Suppressor macrophage (primary cell): Measurements from ENCODE around the gene MAPK6.
"Not testable (repeated sequence)": the region's sequence is repeated elsewhere in the genome, so short reads cannot be mapped to it uniquely, and the experiment has no call there.

Experiments used
- DNase-seq, 4 experiments: peaks; one replicate each; pipeline ENCODE4 v3.0.0-alpha.2; 2020 to 2022

Gene MAPK6

GRCh38 chr15:52042051-52042851, 23.2 kb downstream of the MAPK6 start:
- DNase-seq: no peak

DNA sequence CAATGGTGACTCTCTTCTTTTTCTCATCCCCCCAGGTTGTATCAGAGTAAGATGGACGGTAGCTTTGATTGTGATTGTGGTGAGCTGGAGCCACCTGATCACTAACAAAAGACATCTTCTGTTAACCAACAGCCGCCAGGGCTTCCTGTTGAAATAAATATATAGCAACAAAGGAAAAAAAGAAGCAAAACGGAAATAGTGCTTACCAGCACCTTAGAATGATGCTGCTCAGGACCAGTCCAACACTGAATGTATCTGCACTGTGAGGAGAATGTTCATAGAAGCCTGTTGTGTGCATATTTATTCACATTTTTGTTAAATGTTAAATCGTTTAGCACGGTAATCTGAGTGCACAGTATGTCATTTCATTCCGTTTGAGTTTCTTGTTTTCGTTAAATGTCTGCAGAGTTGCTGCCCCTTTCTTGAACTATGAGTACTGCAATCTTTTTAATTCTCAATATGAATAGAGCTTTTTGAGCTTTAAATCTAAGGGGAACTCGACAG, 26.8 kb downstream of the MAPK6 start:
- peak in 3 of 4 experiments; percentile 7 to 35 (median 26) for DNase-seq

DNA sequence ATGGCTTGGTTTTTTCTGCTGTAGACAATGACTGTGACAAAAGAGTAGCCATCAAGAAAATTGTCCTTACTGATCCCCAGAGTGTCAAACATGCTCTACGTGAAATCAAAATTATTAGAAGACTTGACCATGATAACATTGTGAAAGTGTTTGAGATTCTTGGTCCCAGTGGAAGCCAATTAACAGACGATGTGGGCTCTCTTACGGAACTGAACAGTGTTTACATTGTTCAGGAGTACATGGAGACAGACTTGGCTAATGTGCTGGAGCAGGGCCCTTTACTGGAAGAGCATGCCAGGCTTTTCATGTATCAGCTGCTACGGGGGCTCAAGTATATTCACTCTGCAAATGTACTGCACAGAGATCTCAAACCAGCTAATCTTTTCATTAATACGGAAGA, 27.5 kb downstream of the MAPK6 start:
- not testable (repeated sequence) for DNase-seq

- DNase-seq: no peak
These were observed 31.4 kb downstream of the MAPK6 start for GRCh38 chr15:52050416-52050815.

DNA sequence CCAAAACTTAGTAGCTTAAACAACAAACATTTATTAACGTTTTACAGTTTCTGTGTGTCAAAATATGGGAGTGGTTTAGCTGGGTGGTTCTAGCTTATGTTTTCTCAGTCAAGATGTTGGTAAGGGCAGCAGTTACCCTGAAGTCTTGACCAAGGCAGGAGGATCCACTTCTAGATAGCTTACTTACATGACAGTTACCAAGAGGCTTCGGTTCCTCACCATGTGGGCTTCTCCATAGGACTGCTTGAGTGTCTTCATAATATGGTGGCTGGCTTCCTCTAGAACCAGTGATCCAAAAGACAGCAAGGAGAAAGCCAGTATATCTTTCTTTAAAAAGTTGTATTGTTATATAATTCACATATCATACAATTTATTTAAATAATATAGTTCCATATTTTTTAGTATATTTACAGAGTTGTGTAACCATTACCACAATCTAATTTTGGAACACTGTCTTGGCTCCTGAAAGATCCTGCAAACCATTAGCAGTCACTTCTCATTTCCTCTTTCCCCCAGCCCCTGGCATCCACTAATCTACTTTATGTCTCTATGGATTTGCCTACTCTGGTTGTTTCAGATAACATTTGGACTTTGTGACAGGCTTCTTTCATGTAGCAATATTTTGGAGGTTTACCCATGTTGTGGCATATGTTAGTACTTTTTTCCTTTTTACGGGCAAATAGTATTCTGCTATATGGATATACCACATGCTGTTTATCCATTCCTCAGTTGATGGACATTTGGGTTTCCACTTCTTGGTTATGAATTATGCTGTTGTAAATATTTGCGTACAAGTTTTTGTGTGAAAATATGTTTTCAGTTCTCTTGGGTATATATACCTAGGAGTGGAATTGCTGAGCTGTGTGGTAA, 33.3 kb downstream of the MAPK6 start:
- DNase-seq: peak; percentile 61 to 83 (median 70)

- no peak for DNase-seq
These were observed 35.4 kb downstream of the MAPK6 start for GRCh38 chr15:52054381-52054780.

- not testable (repeated sequence) for DNase-seq
These were observed 35.8 kb downstream of the MAPK6 start for GRCh38 chr15:52054858-52055257.

GRCh38 chr15:52056001-52056400, 37.0 kb downstream of the MAPK6 start:
- no peak for DNase-seq

DNA sequence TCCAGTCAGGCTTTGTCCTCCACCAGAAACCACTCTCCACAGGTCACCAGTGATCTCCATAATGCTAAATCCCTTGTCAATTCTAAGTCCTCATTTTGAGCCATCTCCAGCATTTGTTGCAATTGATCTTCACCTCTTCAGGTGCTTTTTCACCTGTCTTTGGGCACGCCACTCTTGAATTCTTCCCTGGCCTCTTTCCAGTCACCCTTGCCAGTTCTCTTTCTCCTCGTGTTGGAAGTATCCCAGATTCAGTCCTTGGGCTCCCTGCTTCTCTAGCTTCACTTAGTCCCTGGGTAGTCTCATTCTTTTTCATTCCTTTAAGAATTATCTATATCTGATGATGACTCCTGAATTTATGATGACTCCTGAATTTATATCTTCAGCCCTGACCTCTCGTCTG, 37.5 kb downstream of the MAPK6 start:
- no peak for DNase-seq

GRCh38 chr15:52057996-52058395, 39.0 kb downstream of the MAPK6 start:
- DNase-seq: peak in 2 of 4 experiments; percentile 68

- DNase-seq: peak; percentile 19 to 57 (median 39)
These were observed 41.5 kb downstream of the MAPK6 start for GRCh38 chr15:52060501-52060900.

DNA sequence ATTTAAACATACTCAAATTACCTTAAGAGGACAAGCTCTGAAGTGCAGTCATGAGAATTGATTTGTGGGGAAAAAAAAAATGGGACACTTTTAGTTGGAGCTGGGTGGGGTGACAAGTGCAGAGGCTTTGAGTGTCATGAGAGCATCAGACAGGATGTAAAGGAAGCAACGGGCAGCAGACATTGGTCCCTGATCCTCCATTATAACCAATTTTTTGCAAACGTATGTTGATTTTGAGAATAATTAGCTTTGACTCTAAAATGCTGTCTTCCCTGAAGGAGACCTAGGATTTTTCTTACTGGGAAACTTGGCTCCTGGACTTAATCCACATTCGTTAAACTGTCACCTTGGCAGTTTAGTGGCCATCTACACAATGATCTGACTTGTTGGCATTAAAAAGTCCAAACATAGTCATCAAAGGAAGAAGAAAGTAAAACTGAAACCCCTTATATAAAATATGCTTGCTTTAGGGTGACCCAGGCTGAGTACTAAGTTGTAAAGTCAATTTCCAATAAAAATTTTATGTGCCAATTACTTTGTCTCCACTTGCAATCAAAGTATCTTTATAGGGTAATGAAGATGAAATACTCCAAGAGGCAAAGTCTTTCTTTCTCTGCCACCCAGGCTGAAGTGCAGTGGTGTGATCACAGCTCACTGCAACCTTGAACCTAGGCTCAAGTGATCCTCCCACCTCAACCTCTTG, 48.0 kb downstream of the MAPK6 start:
- no peak for DNase-seq

GRCh38 chr15:52067545-52067926, 48.5 kb downstream of the MAPK6 start:
- DNase-seq: no peak

- DNase-seq: no peak
These were observed 49.1 kb downstream of the MAPK6 start for GRCh38 chr15:52068004-52068615.

GRCh38 chr15:52069559-52069958, 50.5 kb downstream of the MAPK6 start:
- no peak for DNase-seq

DNA sequence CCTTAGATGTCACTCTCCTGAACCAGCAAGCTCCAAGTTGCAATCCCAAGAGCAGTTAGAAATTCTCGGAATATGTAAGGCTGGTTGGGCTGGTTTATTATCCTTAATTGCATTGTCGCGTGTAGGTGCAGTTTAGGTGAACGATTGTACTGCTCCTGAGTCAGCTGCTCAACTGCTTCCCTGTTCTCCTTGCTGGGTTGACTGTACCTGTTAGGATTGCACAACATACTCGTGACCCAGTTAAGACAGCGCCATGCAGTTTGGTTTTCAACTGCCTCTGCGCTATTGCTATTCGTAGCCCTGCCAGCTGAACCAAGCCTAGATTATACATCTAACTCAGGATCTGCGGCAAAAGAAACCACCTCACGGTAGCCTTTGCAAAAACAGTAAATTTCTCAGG, 52.6 kb downstream of the MAPK6 start:
- DNase-seq: no peak

DNA sequence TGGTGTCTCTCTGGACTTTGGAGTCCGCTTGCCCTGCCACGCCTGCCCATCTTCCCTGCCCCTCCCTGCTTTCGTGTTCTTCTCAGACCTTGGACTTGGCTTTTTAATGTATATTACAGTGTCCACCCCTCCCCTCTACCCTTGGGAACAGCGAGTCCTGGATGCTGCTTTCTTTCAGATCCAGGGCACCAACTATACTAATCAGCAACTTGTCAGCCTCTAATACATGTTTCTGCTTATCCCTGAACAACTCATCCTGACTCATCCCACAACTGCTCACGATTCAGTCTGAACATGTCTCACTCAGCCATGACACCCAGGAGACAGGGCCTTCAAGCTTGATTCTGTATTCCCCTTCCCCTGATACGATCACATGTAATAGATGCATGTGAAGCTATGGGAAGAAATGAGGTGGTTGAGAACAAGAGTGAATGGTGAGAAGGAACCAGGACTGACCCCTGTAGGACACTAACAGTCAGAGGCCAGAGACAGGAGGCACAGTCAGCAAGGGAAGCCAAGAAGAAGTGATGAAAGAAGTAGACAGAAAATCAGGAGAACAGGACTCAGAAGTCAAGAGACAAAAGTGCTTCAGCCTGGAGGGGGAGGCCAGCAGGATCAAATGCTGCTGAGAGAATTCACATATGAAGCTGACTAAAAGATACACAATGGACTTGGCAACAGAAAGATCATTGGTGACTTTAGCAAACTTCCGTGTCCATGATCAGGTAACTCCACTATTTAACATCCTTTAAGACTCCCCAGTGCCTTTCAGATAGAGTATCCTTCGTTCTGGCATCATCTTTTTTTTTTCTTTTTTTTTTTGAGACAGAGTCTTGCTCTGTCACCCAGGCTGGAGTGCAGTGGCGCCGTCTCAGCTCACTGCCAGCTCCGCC, 58.1 kb downstream of the MAPK6 start:
- peak; percentile 48 to 78 (median 58) for DNase-seq

GRCh38 chr15:52078197-52078875, 59.3 kb downstream of the MAPK6 start:
- no peak for DNase-seq

DNA sequence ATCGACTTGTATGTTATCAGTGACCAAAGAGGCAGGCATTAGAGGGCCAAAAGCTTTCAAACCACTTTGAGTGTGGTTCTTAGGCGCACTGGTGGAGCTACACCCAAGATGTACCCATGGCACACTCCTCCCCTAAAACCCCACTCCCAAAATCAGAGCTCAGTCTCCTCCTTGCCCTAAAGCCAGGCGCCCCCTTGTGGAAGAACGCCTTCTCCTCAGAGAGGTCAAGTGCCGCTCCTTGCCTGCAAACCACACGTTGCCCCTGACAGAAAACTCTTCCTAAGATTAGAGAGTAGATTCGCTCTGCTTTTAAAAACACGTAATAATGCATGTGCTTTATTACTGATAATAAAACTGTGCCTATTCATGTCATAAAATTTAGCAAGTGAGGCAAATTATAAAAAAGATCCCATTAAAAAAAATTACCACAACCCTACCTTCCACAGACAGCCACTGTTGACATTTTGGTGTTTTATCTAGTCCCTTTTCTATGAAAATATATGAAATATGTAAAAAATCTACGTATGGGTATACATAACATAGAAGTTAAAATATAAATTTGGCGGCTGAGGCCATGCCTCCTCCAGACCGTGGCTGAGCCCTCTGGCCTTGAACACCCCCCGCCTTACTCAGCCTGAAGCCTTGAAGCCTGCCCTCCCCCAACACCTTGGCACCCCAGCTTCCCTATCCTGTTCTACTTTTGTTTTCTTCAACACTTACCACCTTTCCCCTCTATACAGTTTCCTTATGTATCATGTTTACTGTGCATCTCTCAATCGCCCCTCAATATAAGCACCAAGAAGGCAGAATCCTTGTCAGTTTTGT, 60.1 kb downstream of the MAPK6 start:
- peak; percentile 82 to 94 (median 88) for DNase-seq

- DNase-seq: no peak
These were observed 61.0 kb downstream of the MAPK6 start for GRCh38 chr15:52080031-52080430.
